Embryonic facial prominence (tissue), 1 donor: ENCODE results near the gene SETD1B.
"Not testable (repeated sequence)": the region's sequence is repeated elsewhere in the genome, so short reads cannot be mapped to it uniquely, and the experiment has no call there.

Experiments used
- DNase-seq: peaks from one replicate; pipeline ENCODE4 v3.0.0-alpha.2; 2016; ENCODE audit errors: extremely low spot score

Gene SETD1B

DNA sequence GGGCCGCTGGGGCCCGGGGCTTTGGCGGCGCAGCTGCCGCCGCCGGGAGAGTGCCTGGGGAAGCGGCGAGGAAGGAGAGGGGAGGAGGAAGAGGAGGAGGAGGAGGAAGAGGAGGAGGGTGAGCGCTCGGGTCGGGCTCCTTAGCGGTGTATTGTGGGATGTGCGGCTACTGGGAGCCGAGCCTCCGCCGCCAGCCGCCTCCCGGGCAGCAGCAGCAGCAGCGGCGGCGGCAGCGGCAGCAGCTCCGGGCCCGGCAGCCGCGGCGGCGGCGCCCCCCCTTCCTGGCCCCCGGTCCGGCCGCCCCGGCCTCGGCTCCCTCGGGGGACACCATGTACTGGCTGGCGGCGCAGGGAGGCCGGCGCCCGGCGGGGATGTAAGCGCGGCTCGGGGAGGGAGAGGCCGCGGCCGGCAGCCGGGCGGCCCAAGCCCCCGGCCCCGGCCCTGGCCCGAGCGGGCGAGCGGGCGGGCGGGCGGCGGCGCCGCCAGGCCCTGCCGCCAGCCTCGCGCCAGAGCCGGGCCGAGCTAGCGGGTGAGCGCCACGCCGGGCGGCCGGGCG lies at the start of gene SETD1B:
Gene SETD1B, plus strand, starts transcription at position 149 of the 556 bp plus-strand sequence. CDS start 729 bp downstream, outside the sequence.
- DNase-seq = no peak

DNA sequence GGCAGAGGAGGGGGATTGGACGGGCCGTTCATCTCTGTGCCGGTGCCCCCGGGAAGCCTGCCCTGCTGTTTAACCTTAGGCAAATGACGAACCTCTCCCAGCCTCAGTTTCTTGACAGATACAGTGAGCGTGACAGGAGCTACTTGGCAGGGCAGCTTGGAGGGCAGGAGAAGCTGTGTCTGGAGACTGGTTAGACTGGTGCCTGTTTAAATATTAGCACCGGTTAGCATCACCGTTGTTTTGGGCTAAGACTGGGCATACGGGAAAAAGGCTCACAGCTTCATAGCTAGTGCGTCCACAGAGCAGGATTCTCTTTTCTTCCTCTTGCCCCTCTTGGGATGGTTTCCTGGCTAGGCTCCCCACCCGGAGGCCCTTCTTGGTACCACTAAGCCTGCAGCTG lies 49.0 kb upstream of the SETD1B start:
- DNase-seq = no peak

DNA sequence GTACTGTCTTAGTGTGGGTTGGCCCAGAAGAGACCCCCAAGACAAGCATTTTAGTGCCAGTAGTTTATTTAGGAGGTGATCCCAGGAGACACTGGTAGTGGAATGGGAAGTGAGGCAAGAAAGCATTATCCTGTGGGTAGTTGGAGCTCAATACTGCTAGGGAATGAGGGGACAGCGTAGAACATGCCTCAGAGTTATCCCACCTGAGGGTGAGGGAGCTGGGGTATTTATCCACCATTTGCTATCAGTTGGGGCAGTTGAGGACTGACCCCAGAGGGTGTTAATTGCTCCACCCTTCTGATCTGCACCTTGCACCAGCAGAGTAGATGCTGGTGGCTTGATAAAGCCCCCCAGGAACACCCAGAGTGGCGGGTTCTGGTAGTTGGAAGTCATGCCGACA lies 48.2 kb upstream of the SETD1B start:
- no peak for DNase-seq

DNA sequence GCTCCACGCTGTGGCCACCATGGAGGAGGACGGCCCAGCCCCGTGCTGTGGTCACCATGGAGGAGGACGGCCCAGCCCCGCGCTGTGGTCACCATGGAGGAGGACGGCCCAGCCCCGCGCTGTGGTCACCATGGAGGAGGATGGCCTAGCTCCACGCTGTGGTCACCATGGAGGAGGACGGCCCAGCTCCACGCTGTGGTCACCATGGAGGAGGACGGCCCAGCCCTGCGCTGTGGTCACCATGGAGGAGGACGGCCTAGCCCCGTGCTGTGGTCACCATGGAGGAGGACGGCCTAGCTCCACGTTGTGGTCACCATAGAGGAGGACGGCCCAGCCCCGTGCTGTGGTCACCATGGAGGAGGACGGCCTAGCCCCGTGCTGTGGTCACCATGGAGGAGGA lies 45.3 kb upstream of the SETD1B start:
- not testable (repeated sequence) for DNase-seq

DNA sequence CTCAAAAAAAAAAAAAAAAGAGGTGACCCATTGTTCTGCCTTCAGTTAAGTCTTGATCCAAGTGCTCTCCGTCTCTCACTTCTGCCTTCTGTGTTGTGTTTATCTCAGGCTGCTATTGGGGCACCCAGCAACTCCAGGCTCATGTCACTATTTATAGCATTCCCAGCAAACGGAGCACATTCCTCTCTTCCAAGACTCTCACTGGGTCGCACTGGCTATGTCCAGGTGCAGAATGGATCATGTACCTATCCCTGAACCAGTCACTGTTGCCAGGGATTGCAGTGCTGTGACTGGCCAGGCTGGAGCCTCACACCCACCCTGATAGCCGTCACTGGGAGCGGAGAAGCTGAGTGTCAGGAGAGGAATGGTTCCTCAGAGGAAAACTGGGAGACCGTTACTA lies 41.5 kb upstream of the SETD1B start:
- DNase-seq = no peak

DNA sequence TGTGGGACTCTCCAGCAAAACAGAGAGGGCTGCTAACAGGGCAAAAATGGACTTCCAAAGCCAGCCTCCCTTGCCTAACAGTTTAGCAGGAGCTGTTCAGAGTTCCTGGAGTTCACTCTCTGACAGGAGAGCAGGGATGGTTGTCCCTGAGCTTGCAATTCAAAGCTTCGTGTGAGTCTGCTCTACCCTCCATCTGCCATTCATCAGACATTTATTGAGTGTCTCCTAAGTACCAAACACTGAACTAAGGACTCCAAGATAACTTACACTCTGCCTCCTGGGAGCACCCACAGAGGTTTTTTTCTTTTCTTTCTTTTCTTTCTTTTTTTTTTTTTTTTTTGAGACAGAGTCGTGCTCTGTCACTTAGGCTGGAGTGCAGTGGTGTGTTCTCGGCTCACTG lies 39.0 kb upstream of the SETD1B start:
- DNase-seq = no peak

GRCh38 chr12:121765573-121765972 lies 38.2 kb upstream of the SETD1B start:
- no peak for DNase-seq

GRCh38 chr12:121766290-121767039 lies 37.3 kb upstream of the SETD1B start:
- no peak for DNase-seq

GRCh38 chr12:121767525-121768016 lies 36.2 kb upstream of the SETD1B start:
- no peak for DNase-seq

- DNase-seq = no peak
Measured at GRCh38 chr12:121769297-121769830, 34.4 kb upstream of the SETD1B start.

DNA sequence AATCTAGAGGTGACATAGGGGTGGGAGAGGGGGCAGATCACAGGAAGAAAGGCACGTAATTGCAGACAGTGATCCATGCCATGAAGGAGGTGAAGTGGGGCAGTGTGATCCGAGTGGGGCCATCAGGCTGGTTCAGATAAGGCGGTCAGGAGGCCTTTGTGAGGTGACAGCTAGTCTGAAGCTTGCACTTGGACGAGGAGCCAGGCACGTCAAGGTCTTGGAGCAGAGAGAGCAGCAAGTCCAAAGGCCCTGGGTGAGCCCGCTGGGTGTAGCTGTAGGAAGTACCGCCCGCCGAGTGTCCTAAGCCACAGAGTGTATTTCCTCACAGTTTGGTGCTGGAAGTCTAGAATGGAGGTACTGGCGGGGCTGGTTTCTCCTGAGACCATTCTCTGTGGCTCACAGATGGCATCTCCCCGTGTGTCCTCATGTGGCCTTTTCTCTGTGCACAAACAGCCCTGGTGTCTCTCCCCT lies 33.9 kb upstream of the SETD1B start:
- no peak for DNase-seq

GRCh38 chr12:121770388-121770787 lies 33.4 kb upstream of the SETD1B start:
- DNase-seq = no peak

DNA sequence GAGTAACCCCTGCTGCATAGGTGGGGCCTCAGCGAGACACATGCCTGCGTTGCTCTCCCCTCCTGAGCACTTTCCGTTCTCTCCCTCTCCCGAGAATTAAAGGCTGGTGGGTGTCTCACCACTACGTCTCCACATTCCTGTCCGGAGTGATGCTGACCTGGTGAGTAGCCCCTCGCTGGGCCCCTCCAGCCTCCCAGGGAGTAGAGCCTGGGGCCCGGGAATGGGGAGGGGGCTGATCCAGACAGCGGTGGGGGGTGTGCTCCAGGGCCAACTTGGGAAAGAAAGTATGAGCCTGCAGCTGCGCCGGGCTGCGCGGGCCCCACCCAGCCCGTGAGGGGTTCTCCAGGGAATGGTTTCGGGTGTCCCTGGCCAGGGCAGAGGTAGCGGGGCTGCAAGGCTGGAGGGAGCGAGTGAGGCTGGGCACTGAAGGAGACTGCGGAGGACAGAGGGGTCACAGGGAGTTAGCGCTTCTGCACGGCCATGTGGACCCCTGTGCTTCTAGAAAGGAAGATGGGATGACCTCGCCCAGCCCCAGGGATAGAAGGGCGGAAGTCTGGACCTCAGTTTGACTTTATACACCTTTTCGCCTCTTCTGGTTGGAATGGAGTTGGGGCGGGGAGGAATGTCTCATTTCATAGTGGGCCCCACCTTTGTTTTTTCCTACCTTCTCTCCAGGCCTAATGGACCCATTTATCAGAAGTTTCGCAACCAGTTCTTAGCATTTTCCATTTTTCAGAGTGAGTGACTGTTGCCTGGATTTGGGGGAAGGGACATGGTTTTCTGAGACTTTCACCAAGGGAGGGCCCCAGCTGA lies 32.8 kb upstream of the SETD1B start:
- DNase-seq = no peak

DNA sequence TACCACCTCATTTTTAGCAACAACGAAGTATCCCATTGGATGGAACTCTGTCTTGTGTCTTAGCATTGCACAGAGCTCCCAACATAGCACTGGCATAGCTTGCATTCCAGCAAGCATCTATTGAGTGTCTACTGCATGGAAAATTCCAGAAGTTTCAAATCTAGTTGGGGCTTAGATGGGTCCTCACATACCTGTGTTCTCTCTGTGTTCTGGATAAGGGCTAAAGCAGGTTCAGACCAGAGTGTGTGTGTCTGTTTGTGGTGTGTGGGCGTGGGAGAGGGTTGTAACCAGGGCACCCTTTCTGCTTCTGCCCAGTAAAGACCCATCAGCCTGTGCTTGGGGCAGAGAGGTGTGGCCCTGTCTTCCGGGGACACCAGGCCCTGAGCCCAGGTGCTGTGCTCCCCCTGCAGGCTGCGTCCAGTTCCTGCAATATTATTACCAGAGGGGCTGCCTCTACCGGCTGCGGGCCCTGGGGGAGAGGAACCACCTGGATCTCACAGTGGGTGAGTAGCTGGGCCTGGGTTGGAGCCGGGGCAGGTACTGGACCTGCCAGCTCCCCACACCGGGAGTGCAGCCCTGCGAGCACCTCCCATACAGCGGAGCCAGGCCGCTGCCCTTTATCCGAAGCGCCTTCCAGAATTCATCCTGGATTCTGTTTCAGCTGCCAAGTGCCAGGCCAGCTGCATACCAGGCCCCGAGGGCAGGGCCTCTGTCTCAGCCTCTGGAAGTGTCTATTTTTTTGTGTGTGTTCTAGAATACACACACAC lies 30.6 kb upstream of the SETD1B start:
- DNase-seq = no peak

DNA sequence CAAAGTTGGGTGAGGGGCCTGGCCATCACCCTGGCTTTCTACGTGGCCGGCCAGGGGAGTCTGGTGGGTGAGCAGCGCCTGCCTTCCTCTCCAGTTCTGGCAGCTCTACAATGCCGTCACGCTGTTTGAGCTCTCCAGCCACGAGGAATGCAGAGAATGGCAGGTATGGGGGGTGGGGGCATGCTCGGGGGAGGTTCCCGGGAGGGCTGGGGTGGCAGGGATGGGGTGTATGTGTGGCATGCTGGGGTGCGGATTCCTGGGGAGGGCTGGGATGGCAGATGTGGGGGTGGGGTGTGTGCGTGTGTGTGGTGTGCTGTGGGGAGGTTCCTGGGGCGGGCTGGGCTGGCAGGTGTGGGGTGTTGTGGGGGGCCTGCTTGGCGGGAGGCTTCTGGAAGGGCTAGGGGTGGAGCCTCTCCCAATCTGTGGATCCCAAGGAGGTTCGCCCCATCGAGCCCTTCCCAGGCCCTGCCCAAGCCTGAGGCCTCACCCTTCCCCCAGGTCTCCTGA lies 28.8 kb upstream of the SETD1B start:
- no peak for DNase-seq

GRCh38 chr12:121775501-121775900 lies 28.3 kb upstream of the SETD1B start:
- no peak for DNase-seq

DNA sequence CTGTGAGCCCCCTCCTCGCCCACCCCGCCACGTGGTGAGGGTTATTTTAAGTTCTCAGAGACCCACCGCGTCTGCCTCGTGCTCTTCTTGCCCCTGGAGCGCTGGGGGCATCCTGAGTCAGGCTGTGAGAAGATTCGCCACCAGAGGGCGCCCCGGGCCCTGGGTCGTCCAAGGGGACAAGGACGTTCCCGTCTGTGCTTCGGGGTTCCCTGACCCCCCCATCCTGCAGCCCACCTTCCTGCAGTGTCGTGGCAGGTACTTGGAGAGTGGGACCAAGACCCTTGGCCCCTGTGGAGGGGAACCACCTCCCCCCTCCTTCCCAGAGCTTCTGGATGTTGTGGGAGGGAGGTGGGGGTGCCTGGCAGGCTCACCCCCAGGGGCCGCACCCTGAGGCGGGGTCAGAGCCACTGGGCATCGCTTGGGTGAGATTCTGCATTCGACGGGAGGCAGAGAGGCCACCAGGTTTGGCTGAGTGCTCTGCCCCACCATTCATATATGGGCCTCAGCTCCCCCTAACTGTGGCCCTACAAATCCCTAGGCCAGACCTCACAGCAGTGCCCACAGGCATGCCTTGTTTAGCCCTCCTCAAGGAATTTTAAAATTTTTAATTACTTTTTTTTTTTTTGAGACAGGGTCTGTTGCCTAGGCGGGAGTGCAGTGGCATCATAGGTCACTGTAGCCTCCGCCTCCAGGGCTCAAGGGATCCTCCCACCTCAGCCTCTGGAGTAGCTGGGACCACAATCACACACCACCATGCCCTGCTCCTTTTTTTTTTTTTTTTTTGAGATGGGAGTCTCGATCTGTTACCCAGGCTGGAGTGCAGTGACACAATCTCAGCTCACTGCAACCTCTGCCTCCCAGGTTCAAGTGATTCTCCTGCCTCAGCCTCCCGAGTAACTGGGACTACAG lies 27.4 kb upstream of the SETD1B start:
- no peak for DNase-seq

DNA sequence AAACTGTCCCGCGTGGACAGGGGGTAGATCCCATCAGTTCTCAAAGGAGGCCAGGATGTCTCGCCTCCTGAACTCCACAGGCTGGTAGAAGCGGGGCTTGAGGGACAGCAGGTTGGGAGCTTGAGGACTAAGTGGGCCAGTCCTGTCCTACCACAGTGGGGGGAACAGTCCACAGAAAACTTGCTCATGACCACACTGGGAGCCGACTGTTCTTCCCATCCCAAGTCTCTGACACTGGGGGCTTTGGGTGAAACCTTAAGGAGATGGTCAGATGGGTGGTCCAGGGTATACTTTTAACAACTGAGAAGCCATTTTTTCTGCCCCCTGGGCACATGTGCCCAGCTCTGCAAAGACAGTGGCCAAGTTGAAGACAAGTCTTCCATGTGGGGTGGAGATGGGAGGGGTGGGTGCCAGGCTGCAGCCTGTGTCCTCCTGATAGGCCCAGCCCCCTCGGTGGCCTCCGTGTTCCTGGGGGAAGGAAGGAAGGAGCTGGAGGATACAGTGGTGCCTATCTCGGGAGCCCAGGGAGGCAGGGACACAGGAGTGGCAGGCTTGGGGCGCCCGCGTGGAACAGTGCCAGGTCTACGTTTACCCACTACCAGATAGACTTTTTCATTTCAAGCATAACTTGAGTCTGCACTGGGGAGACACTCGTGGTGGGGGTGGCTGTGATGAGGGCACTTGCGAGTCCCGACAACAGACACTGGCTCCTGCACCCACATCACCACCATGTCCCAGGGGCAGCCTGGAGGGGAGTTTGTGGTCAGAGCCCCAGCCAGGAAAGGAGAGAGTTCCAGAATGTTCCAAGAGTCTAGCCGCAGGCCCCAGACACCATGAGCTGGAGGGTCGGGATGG lies 25.0 kb upstream of the SETD1B start:
- no peak for DNase-seq

DNA sequence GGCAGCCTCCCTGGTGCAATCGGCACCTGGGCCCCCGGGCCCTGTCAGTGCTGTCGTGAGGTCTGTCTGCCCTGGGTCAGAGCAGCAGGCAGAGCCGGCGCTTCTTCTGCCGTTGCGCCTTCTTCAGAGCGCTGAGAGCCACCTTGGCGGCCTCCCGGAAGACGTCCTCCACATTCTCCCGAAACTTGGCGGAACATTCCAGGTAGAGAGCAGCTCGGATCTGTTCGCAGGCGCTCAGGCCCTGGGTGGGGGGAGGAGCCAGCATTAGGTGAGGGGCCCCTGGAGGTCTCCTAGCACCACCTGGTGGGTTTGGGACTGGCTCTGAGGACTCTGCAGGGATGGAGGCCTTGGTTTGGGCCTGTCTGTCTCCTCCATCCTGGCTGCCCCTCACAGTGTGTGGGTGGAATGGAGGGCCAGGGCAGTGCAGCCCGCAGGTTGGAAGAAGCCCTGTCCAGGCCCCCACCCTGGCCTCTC lies 24.4 kb upstream of the SETD1B start:
- DNase-seq = no peak
